Measurements from ENCODE around the gene TET2. TPM values are rescaled to one million over a fixed set of nuclear protein-coding genes. Genes with fewer than 3 reads are reported as not detected.
"Not testable (repeated sequence)": the region's sequence is repeated elsewhere in the genome, so short reads cannot be mapped to it uniquely, and the experiment has no call there.

The TET2 gene
- total RNA-seq, 1 donor from 2014 or later, result 34.8 TPM

- no peaks in the 10 kb centered on the region for H3K9me3 Mint-ChIP-seq
- peaks cover 3% of the 10 kb centered on the region for H3K36me3 Mint-ChIP-seq
- no peak overlapping the region for H3K4me3 Mint-ChIP-seq
- TF ChIP-seq CTCF (conservative IDR thresholded peaks at IDR 0.05), result no peak
- no peak overlapping the region for H3K27ac Mint-ChIP-seq
- no peaks in the 10 kb centered on the region for H3K27me3 Mint-ChIP-seq
- no peak for DNase-seq (ENCODE audit: extremely low spot score, unreplicated experiment)
- H3K4me1 Mint-ChIP-seq (ENCODE audit: unreplicated experiment), result no peaks in the 10 kb centered on the region
Measured at GRCh38 chr4:105282489-105282888, 135.8 kb downstream of the TET2 start.

- Mint-ChIP-seq H3K27me3 (no peaks in the 10 kb centered on the region), H3K4me1 (ENCODE audit: unreplicated experiment) (no peaks in the 10 kb centered on the region), H3K4me3 (no peak overlapping the region), H3K27ac (no peak overlapping the region), H3K36me3 (peaks cover 3% of the 10 kb centered on the region), H3K9me3 (no peaks in the 10 kb centered on the region)
- TF ChIP-seq CTCF (conservative IDR thresholded peaks at IDR 0.05), result no peak
- DNase-seq (ENCODE audit: extremely low spot score, unreplicated experiment), result no peak
Measured at GRCh38 chr4:105283501-105283900, 136.8 kb downstream of the TET2 start.

GRCh38 chr4:105288121-105288520, 141.4 kb downstream of the TET2 start:
- H3K36me3 Mint-ChIP-seq, result peaks cover 3% of the 10 kb centered on the region
- H3K4me3 Mint-ChIP-seq, result no peak overlapping the region
- H3K27ac Mint-ChIP-seq, result no peak overlapping the region
- no peak for DNase-seq (ENCODE audit: extremely low spot score, unreplicated experiment)
- TF ChIP-seq CTCF (conservative IDR thresholded peaks at IDR 0.05), result no peak
- H3K9me3 Mint-ChIP-seq, result no peaks in the 10 kb centered on the region
- no peaks in the 10 kb centered on the region for H3K27me3 Mint-ChIP-seq
- no peaks in the 10 kb centered on the region for H3K4me1 Mint-ChIP-seq (ENCODE audit: unreplicated experiment)

- no peaks in the 10 kb centered on the region for H3K9me3 Mint-ChIP-seq
- no peaks in the 10 kb centered on the region for H3K36me3 Mint-ChIP-seq
- H3K4me3 Mint-ChIP-seq, result no peak overlapping the region
- no peak for DNase-seq (ENCODE audit: extremely low spot score, unreplicated experiment)
- H3K27me3 Mint-ChIP-seq, result no peaks in the 10 kb centered on the region
- H3K27ac Mint-ChIP-seq, result no peak overlapping the region
- TF ChIP-seq CTCF (conservative IDR thresholded peaks at IDR 0.05), result no peak
- H3K4me1 Mint-ChIP-seq (ENCODE audit: unreplicated experiment), result no peaks in the 10 kb centered on the region
Measured at GRCh38 chr4:105291925-105292324, 145.2 kb downstream of the TET2 start.

- no peaks in the 10 kb centered on the region for H3K27me3 Mint-ChIP-seq
- no peaks in the 10 kb centered on the region for H3K36me3 Mint-ChIP-seq
- DNase-seq (ENCODE audit: extremely low spot score, unreplicated experiment), result no peak
- H3K27ac Mint-ChIP-seq, result no peak overlapping the region
- H3K4me1 Mint-ChIP-seq (ENCODE audit: unreplicated experiment), result no peaks in the 10 kb centered on the region
- no peak for TF ChIP-seq CTCF (conservative IDR thresholded peaks at IDR 0.05)
- peaks cover 4% of the 10 kb centered on the region for H3K9me3 Mint-ChIP-seq
- no peak overlapping the region for H3K4me3 Mint-ChIP-seq
Measured at GRCh38 chr4:105293360-105293759, 146.7 kb downstream of the TET2 start.

- no peak for DNase-seq (ENCODE audit: extremely low spot score, unreplicated experiment)
- no peak for TF ChIP-seq CTCF (conservative IDR thresholded peaks at IDR 0.05)
- H3K4me1 Mint-ChIP-seq (ENCODE audit: unreplicated experiment), result no peaks in the 10 kb centered on the region
- H3K27ac Mint-ChIP-seq, result no peak overlapping the region
- no peaks in the 10 kb centered on the region for H3K36me3 Mint-ChIP-seq
- no peak overlapping the region for H3K4me3 Mint-ChIP-seq
- H3K9me3 Mint-ChIP-seq, result peaks cover 5% of the 10 kb centered on the region
- H3K27me3 Mint-ChIP-seq, result no peaks in the 10 kb centered on the region
Measured at GRCh38 chr4:105296672-105297071, 150.0 kb downstream of the TET2 start.

GRCh38 chr4:105299027-105299426, 152.4 kb downstream of the TET2 start:
- H3K4me1 Mint-ChIP-seq (ENCODE audit: unreplicated experiment); DNase-seq (ENCODE audit: extremely low spot score, unreplicated experiment); H3K36me3 Mint-ChIP-seq; H3K9me3 Mint-ChIP-seq; H3K27ac Mint-ChIP-seq; H3K27me3 Mint-ChIP-seq; H3K4me3 Mint-ChIP-seq: not testable (repeated sequence)
